HG03565 (cell line): Measurements from ENCODE around the gene ZNF141.
A peak's percentile ranks its signal among the peaks of the same experiment; 100 is the strongest.
"Not testable (repeated sequence)": the region's sequence is repeated elsewhere in the genome, so short reads cannot be mapped to it uniquely, and the experiment has no call there.

Experiments
- ATAC-seq: cut with Tn5 transposase; IDR thresholded peaks from one replicate; pipeline ENCODE4 v1.9.1; 2021; ENCODE audit warnings: mild to moderate bottlenecking, moderate library complexity; ENCODE audit not compliant: unreplicated experiment

Gene ZNF141

GRCh38 chr4:337143-337931 is at the start of gene ZNF141:
ZNF141 (plus strand) TSS chr4:337814; CDS start chr4:337984, 170 bp downstream.
- peak; percentile 94 for ATAC-seq

GRCh38 chr4:288891-289290 is 48.7 kb upstream of the ZNF141 start:
- no peak for ATAC-seq

GRCh38 chr4:294732-295131 is 42.9 kb upstream of the ZNF141 start:
- ATAC-seq = no peak

- ATAC-seq = no peak
Observed at GRCh38 chr4:302381-302780, 35.2 kb upstream of the ZNF141 start.

- ATAC-seq = not testable (repeated sequence)
Observed at GRCh38 chr4:304516-304915, 33.1 kb upstream of the ZNF141 start.

GRCh38 chr4:304969-305680 is 32.5 kb upstream of the ZNF141 start, which contains the start of gene ZNF732:
ZNF732 (minus strand) TSS chr4:305474; CDS start chr4:305310, 164 bp downstream.
- ATAC-seq = no peak

GRCh38 chr4:306551-306961 is 31.1 kb upstream of the ZNF141 start:
- peak; percentile 60 for ATAC-seq

GRCh38 chr4:309807-310206 is 27.8 kb upstream of the ZNF141 start:
- ATAC-seq = no peak

GRCh38 chr4:314296-314903 is 23.2 kb upstream of the ZNF141 start:
- ATAC-seq = no peak

GRCh38 chr4:328729-329128 is 8.9 kb upstream of the ZNF141 start:
- no peak for ATAC-seq

- no peak for ATAC-seq
Observed at GRCh38 chr4:335515-335914, 2.1 kb upstream of the ZNF141 start.

- no peak for ATAC-seq
Observed at GRCh38 chr4:336099-336892, 1.3 kb upstream of the ZNF141 start.

GRCh38 chr4:336893-337142 is 796 bp upstream of the ZNF141 start:
- ATAC-seq = no peak

GRCh38 chr4:337932-338758 is 531 bp downstream of the ZNF141 start:
- peak; percentile 7 for ATAC-seq

- ATAC-seq = no peak
Observed at GRCh38 chr4:338759-339097, 1.1 kb downstream of the ZNF141 start.

- no peak for ATAC-seq
Observed at GRCh38 chr4:340011-340410, 2.4 kb downstream of the ZNF141 start.

GRCh38 chr4:373062-373839 is 35.6 kb downstream of the ZNF141 start:
- no peak for ATAC-seq

- ATAC-seq = no peak
Observed at GRCh38 chr4:374298-375160, 36.9 kb downstream of the ZNF141 start.
